ENCODE results near the gene ZNRF1.

DNA sequence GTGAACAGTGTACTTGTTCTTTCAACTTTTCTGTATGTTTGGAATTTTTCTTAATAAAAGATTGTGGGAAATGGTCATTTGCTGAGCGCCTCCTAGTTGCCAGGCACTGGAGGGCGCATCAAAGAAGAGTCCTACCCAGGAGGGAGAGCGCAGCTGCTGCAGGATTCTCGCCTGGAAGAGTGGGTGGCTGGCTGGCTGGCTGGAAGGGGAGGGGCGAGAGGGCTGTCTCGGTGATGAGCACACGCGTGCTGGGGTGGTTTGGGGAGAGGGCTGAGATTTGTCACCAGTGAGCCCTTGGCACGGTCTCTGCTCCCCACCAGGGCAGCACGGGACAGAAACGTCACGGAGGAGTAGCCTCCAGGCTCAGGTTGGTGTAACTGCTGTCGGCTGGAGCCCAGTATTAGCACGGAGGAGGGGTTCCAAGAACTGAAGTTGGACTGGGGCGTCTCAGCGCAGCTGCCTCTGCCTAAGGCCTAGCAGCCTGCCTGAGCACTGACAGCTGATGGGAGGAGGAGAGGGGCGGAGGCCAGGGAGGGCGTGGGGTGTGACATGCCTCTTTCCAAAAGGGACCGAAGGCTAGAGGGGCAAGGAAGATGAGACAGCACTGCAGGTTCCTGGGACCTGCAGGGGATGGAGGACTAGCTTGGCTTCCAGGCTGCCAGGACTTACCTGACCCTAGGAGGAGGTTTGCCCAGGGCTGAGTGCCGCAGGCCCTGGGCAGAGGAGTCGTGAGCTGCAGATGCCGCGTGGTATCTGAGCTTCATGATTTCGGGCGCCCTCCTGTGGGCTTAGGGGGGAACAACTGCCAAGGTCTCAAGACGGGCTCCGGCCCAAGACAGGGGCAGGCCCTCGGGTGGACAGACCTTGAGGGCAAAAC, 112.1 kb downstream of the ZNRF1 start:
- TF ChIP-seq SREBF2 (IDR thresholded peaks at IDR 0.05; ENCODE audit: low read length) (no peak), ATF7 (IDR thresholded peaks at IDR 0.05; ENCODE audit: low read depth) (no peak), EP300 (IDR thresholded peaks at IDR 0.05; ENCODE audit: borderline replicate concordance in 1 of 2, control insufficient read depth in 1 of 2, low read depth in 2 of 2, low read length in 2 of 2) (no peak), MYC (IDR thresholded peaks at IDR 0.05; ENCODE audit: insufficient read depth, insufficient read length, insufficient replicate concordance, low read length, severe bottlenecking) (no peak), POU2F2 (IDR thresholded peaks at IDR 0.05; ENCODE audit: borderline replicate concordance, low read depth, low read length) (peak; percentile 52; the same call in 1 of the 3 replicates)

All from GM12878 (cell line).